Articular chondrocyte of knee joint (primary cell): Measurements from ENCODE around the gene CLCN1. TPM values are rescaled to one million over a fixed set of nuclear protein-coding genes. Genes with fewer than 3 reads are reported as not detected.

Experiments used
- small RNA-seq: library from RNA; depleted of rRNA; stranded (forward); fragments of <200 nt; gene quantifications from one replicate; pipeline ENCODE3, GENCODE V24; 2012
- total RNA-seq: library from RNA; depleted of rRNA; stranded (reverse); fragments of >200 nt; gene quantifications from 2 replicates; pipeline ENCODE4 v1.2.3, GENCODE V29; 2012

CLCN1 gene
- total RNA-seq: not detected in 2 replicates

GRCh38 chr7:143315776-143316175 lies at the start of gene CLCN1:
CLCN1 (plus strand) TSS chr7:143316111; CDS start chr7:143316213, 102 bp downstream.

DNA sequence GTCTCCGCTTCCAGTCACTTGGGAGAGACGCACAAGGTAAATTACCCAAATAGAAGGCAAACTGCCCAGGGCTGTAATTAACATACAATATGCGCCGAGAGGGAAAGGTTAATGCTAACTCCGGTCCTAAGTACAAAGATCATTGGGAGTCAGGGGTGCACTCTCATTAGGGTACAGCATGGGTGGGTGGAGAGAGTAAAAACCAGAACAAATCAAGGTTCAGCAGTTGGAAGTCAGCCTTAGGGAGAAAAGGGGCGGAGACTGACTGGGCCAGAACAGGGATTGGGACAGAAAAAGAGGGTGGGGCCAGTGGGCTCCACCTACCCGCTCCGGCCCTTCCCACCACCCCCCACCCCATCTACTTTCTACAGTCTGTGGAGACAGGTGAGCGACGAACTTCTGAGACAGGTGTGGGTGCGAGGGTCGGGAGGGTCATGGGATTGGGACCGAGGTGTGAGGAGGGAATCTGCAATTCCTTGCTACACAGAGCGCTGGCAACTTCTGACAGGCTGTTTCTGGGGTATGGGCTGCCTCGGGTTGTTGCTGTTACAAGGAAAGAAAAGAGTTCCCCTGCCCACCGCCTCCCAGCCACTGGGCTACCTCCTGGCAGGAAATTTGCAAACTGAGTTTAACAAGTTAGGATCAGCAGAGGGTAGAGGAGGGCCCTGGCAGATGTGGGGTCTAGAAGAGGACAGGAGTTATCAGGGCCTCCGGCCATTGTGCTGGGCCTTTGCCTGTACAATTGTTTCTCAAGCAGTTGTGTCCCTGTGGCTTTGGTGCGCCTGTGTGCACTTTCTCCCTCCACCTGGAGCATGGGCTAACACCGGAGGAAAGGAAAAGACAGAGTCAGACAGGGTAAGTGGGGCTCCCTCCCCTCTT lies 31.1 kb upstream of the CLCN1 start, which contains the start of gene TMEM139:
Gene TMEM139, plus strand, starts transcription at position 368 of the 879 bp plus-strand sequence. CDS start 1,000 bp downstream, outside the sequence.

GRCh38 chr7:143287935-143288826 lies 27.7 kb upstream of the CLCN1 start, which contains the start of gene CASP2:
CASP2 (plus strand) TSS chr7:143288351; CDS start chr7:143288456, 105 bp downstream.

GRCh38 chr7:143362131-143363015 lies 46.5 kb downstream of the CLCN1 start, which contains the start of gene FAM131B:
FAM131B (minus strand) TSS chr7:143362713; CDS start chr7:143362603, 110 bp downstream.

DNA sequence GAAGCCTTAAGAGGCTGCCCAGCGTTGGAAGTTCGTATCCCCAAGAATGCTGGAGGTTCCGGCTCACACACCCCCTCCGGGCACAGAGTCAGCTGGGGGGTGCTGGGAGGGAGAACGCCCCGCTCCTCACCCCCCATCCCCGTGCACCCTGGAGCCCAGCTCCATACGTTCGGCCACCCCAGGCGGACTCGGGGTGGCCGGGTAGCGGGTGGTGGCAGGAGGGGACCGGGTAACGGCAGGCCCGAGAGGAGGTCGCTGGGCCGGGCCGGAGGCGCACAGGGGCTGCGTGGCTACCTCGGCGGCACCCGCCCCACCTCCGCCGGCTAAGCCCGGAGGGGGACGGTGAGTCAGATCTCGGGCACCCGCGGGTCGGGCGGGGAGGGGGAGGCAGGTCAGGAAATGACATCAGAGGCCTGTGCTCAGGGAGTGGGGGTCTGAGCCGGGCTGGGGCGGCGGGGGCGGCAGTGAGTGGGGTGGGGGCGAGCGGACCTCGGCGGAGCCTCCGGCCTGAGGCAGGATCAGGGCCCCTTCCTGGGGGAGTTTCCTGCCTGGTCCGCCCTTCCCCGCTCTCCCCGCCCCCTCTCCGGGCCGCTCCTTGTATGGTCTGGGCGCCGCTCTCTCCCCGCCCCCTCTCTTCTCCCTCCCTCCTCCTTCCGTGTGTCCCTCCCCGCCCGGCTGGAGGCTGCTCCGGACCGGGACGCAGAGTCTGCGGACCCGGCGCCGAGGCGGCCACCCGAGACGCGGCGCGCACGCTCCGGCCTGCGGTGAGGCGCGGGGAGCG lies 64.9 kb downstream of the CLCN1 start, which contains the start of gene ZYX:
Gene ZYX, plus strand, starts transcription at position 700 of the 781 bp plus-strand sequence. CDS start 227 bp downstream, outside the sequence.

Small RNAs within 50 kb of the gene (small RNA-seq; reads per million reads assigned to genes)
- gene MIR6892 (not detected), gene RN7SL481P (not detected), gene RN7SL535P (not detected)

Other genes with a start within 250 kb of the CLCN1 start
- gene PIP, start 184.0 kb upstream of the CLCN1 start, total RNA-seq: not detected in 2 replicates
- not detected in 2 replicates for gene TAS2R39, start 132.7 kb upstream of the CLCN1 start, total RNA-seq
- not detected in 2 replicates for gene TAS2R40, start 94.1 kb upstream of the CLCN1 start, total RNA-seq
- 92.3 and 94.9 TPM in 2 replicates for gene GSTK1, start 52.7 kb upstream of the CLCN1 start, total RNA-seq
- 0.11 TPM in 1 of 2 replicates, not detected in the other for gene TMEM139, start 31.2 kb upstream of the CLCN1 start, total RNA-seq
- gene CASP2, start 27.8 kb upstream of the CLCN1 start, total RNA-seq: 11.6 and 12.6 TPM in 2 replicates
- 0.39 and 0.54 TPM in 2 replicates for gene FAM131B, start 46.6 kb downstream of the CLCN1 start, total RNA-seq
- gene ZYX, start 65.2 kb downstream of the CLCN1 start, total RNA-seq: 25.1 and 34.1 TPM in 2 replicates
- gene EPHA1, start 92.7 kb downstream of the CLCN1 start, total RNA-seq: not detected in 2 replicates
- not detected in 2 replicates for gene TAS2R60, start 127.3 kb downstream of the CLCN1 start, total RNA-seq
- not detected in 2 replicates for gene TAS2R41, start 161.8 kb downstream of the CLCN1 start, total RNA-seq